Hepatocyte (in vitro differentiated cells): ENCODE data around the gene SLC6A7. TPM values are rescaled to one million over a fixed set of nuclear protein-coding genes. Genes with fewer than 3 reads are reported as not detected.
A peak's percentile ranks its signal among the peaks of the same experiment; 100 is the strongest.

Source experiments
- DNase-seq: peaks from one replicate; pipeline ENCODE4 v3.0.0-alpha.2; 2016; ENCODE audit warnings: low spot score
- H2AFZ ChIP-seq: fragments of 200-600 bp; sonication (generic); 2 replicates; pipeline ENCODE4 v1.6.0; 2016; ENCODE audit warnings: antibody characterized with exemption, mild to moderate bottlenecking
- H3K27ac ChIP-seq: fragments of 200-600 bp; sonication (generic); 2 replicates; pipeline ENCODE4 v1.5.1; 2016; ENCODE audit warnings: mild to moderate bottlenecking
- H3K27me3 ChIP-seq: fragments of 200-600 bp; sonication (generic); 2 replicates; pipeline ENCODE4 v1.6.1; 2016
- H3K36me3 ChIP-seq: fragments of 200-600 bp; sonication (generic); replicated peaks from 2 replicates; pipeline ENCODE4 v1.5.1; 2016; ENCODE audit warnings: low read depth; ENCODE audit not compliant: insufficient read depth
- H3K4me1 ChIP-seq: fragments of 200-600 bp; sonication (generic); 2 replicates; pipeline ENCODE4 v1.5.1; 2016; ENCODE audit warnings: mild to moderate bottlenecking, moderate library complexity; ENCODE audit not compliant: insufficient read depth
- H3K4me2 ChIP-seq: fragments of 200-600 bp; sonication (generic); 2 replicates; pipeline ENCODE4 v1.6.0; 2016
- H3K4me3 ChIP-seq: fragments of 200-600 bp; sonication (generic); 2 replicates; pipeline ENCODE4 v1.5.1; 2016; ENCODE audit warnings: mild to moderate bottlenecking
- H3K79me2 ChIP-seq: fragments of 200-600 bp; sonication (generic); 2 replicates; pipeline ENCODE4 v1.6.0; 2017; ENCODE audit warnings: mild to moderate bottlenecking
- H3K9me2 ChIP-seq: fragments of 200-600 bp; sonication (generic); replicated peaks from 2 replicates; pipeline ENCODE4 v1.6.0; 2017; ENCODE audit warnings: mild to moderate bottlenecking; ENCODE audit not compliant: insufficient read depth
- H3K9me3 ChIP-seq: fragments of 200-600 bp; sonication (generic); 2 replicates; pipeline ENCODE4 v1.5.1; 2016; ENCODE audit warnings: low read depth, mild to moderate bottlenecking
- H4K20me1 ChIP-seq: fragments of 200-600 bp; sonication (generic); 2 replicates; pipeline ENCODE4 v1.6.0; 2016; ENCODE audit warnings: mild to moderate bottlenecking; ENCODE audit not compliant: insufficient read depth, poor library complexity, severe bottlenecking
- EZH2 ChIP-seq: fragments of 200-600 bp; sonication (generic); IDR thresholded peaks from 2 replicates; pipeline ENCODE4 v1.6.1; 2016; ENCODE audit warnings: antibody characterized with exemption, mild to moderate bottlenecking, borderline replicate concordance
- EZH2phosphoT487 ChIP-seq: fragments of 200-600 bp; sonication (generic); IDR thresholded peaks from one replicate; pipeline ENCODE4 v1.6.1; 2018; ENCODE audit warnings: antibody characterized with exemption, mild to moderate bottlenecking, low read depth, moderate library complexity; ENCODE audit not compliant: unreplicated experiment, severe bottlenecking
- WGBS: methylation state at CpG from one replicate; pipeline ENCODE4 v1.1.6; 2016; ENCODE audit warnings: low lambda C conversion rate; ENCODE audit errors: missing lambda C conversion rate; 5-methylcytosine and 5-hydroxymethylcytosine counted together
- polyA plus RNA-seq: library from polyadenylated mRNA; unstranded; fragments of >200 nt; fragmentation: Nextera tagmentation; extraction: Ambion mirVana; gene quantifications from 2 replicates; pipeline ENCODE4 v1.2.1, GENCODE V29; 2016
- total RNA-seq: library from RNA; depleted of rRNA; stranded (reverse); fragments of >200 nt; gene quantifications from 2 replicates; pipeline ENCODE4 v1.2.3, GENCODE V29; 2014
- TF ChIP-seq, protein P1 (sequence below): fragments of 200-600 bp; sonication (generic); IDR thresholded peaks from 2 replicates; pipeline ENCODE4 v1.5.1; 2016; ENCODE audit warnings: antibody characterized with exemption, mild to moderate bottlenecking; ENCODE audit not compliant: poor library complexity

The SLC6A7 gene
- total and polyA plus RNA-seq, 2 experiments from 2014 or later: 0.39 to 1.1 TPM

DNA sequence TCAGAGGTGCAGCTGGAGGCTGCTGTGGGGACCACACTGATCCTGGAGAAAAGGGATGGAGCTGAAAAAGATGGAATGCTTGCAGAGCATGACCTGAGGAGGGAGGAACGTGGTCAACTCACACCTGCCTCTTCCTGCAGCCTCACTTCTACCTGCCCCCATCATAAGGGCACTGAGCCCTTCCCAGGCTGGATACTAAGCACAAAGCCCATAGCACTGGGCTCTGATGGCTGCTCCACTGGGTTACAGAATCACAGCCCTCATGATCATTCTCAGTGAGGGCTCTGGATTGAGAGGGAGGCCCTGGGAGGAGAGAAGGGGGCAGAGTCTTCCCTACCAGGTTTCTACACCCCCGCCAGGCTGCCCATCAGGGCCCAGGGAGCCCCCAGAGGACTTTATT is 5.9 kb upstream of the SLC6A7 start:
- TF ChIP-seq, protein P1, sequence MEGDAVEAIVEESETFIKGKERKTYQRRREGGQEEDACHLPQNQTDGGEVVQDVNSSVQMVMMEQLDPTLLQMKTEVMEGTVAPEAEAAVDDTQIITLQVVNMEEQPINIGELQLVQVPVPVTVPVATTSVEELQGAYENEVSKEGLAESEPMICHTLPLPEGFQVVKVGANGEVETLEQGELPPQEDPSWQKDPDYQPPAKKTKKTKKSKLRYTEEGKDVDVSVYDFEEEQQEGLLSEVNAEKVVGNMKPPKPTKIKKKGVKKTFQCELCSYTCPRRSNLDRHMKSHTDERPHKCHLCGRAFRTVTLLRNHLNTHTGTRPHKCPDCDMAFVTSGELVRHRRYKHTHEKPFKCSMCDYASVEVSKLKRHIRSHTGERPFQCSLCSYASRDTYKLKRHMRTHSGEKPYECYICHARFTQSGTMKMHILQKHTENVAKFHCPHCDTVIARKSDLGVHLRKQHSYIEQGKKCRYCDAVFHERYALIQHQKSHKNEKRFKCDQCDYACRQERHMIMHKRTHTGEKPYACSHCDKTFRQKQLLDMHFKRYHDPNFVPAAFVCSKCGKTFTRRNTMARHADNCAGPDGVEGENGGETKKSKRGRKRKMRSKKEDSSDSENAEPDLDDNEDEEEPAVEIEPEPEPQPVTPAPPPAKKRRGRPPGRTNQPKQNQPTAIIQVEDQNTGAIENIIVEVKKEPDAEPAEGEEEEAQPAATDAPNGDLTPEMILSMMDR: no peak
- TF ChIP-seq EZH2phosphoT487 (no peak), EZH2 (no peak)
- DNase-seq: no peak
- Histone ChIP-seq H3K4me1 (peaks cover 41% of the 10 kb centered on the region), H4K20me1 (no peaks in the 10 kb centered on the region), H3K36me3 (no peaks in the 10 kb centered on the region), H3K27me3 (peaks cover 7% of the 10 kb centered on the region), H3K27ac (peak overlapping the region; percentile 75), H3K4me3 (no peak overlapping the region), H3K79me2 (peaks cover 4% of the 10 kb centered on the region), H3K4me2 (no peak overlapping the region), H2AFZ (no peak overlapping the region), H3K9me2 (no peaks in the 10 kb centered on the region), H3K9me3 (no peaks in the 10 kb centered on the region)
- 71% methylated on average over 2 of the region's 2 CpGs for WGBS

DNA sequence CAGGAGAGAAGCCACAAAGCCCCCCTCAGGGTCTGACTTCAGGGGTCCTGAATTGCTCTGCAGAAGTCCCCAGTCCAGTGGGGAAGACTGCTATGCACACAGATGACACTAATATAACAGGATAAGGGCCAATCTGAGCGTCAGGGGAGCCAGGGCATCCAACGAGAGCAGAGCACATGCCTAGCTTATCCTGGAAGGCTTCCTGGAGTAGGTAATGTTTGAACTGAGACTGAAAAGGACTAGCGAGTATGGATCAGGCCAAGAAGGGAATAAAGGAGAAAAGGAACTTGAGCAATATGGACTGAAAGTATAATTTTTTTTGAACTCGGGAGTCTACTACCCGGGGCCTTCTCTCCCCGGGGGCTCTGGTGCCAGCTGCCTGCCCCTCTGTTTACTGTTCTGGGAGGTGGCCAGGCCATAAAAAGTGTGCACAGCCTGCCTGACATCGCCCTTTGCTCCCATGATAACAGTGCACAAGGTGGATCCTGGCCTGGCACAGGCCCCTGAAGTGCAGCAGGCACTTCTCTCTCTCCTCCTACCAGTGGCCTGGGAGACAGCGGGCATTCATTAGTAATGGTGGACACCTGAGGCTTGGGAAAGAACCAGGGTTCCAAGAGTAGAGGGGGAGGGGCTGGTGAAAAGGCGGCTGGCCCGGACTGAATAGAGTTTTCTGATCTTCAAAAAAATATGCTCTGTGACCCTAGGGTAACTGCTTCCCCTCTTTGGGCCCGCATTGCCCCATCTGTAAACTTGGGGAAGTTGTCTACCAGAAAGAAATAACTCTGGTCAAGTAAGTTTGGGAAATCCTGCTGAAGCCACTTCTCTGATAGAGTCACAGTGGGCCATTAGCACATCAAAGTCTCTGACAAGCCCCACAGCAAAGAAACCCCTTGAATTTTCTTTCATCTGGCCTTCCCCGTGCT is 4.6 kb upstream of the SLC6A7 start:
- Histone ChIP-seq H3K9me2 (no peaks in the 10 kb centered on the region), H3K79me2 (no peaks in the 10 kb centered on the region), H3K9me3 (no peaks in the 10 kb centered on the region), H3K27ac (peak overlapping the region; percentile 75), H2AFZ (no peak overlapping the region), H4K20me1 (no peaks in the 10 kb centered on the region), H3K4me1 (peaks cover 44% of the 10 kb centered on the region), H3K36me3 (no peaks in the 10 kb centered on the region), H3K27me3 (peaks cover 20% of the 10 kb centered on the region), H3K4me3 (no peak overlapping the region), H3K4me2 (no peak overlapping the region)
- TF ChIP-seq EZH2phosphoT487 (no peak), EZH2 (no peak)
- 66% methylated on average over 12 of the region's 12 CpGs for WGBS
- DNase-seq: peak; percentile 68

DNA sequence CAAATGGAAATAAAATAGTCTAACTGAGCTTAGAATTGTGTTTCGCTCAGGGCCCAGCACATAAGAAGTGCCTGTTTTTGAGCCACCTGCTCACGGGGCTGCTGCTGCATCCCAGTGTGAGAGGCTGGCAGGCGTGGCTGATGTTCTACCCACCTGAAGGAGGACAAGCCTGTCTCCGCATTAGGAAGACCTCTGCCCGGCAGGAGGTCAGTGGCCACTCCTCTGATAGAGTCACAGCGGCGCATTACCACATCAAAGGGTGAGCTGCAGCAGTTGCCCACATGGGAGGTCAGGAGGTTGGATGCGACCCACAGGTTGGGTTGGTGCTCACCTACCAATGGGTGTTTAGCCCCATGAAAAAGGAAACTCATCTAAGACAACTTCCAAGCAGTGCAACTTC is 3.7 kb upstream of the SLC6A7 start:
- H3K79me2 ChIP-seq: no peaks in the 10 kb centered on the region
- H3K4me1 ChIP-seq: peaks cover 40% of the 10 kb centered on the region
- H3K36me3 ChIP-seq: no peaks in the 10 kb centered on the region
- H3K27ac ChIP-seq: peak overlapping the region; percentile 70
- no peak overlapping the region for H3K4me3 ChIP-seq
- no peak for TF ChIP-seq EZH2
- DNase-seq: no peak
- peaks cover 29% of the 10 kb centered on the region for H3K27me3 ChIP-seq
- 84% methylated on average over 8 of the region's 8 CpGs for WGBS
- no peak overlapping the region for H2AFZ ChIP-seq
- no peak overlapping the region for H3K4me2 ChIP-seq
- no peaks in the 10 kb centered on the region for H3K9me2 ChIP-seq
- H3K9me3 ChIP-seq: no peaks in the 10 kb centered on the region
- no peaks in the 10 kb centered on the region for H4K20me1 ChIP-seq

DNA sequence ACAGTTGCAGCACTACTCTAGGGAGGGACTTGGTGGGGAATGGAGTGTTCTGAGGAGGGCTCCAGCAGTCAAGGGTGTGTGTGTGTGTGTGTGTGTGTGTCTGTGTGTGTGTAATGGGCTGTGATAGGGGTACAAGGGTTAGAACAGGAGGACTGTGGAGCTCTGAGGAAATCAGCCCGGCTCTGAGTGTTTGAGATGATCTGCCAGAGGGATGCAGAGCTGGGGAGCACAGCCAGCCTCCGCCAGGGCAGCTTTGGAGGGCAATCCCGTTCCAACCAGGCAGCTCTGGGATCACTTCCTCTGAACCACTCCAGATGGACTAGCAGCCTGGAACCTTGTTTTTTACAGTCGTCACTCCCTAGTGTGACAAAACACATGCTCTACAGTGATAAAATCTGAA is 3.0 kb upstream of the SLC6A7 start:
- DNase-seq: no peak
- no peaks in the 10 kb centered on the region for H4K20me1 ChIP-seq
- no peak for TF ChIP-seq EZH2
- TF ChIP-seq, protein P1: no peak
- TF ChIP-seq EZH2phosphoT487: no peak
- no peak overlapping the region for H3K4me3 ChIP-seq
- H2AFZ ChIP-seq: no peak overlapping the region
- WGBS: 75% methylated on average over 4 of the region's 4 CpGs
- H3K4me2 ChIP-seq: no peak overlapping the region
- H3K27ac ChIP-seq: peak overlapping the region; percentile 70
- no peaks in the 10 kb centered on the region for H3K79me2 ChIP-seq
- no peaks in the 10 kb centered on the region for H3K9me2 ChIP-seq
- H3K36me3 ChIP-seq: no peaks in the 10 kb centered on the region
- H3K9me3 ChIP-seq: no peaks in the 10 kb centered on the region
- peaks cover 40% of the 10 kb centered on the region for H3K4me1 ChIP-seq
- H3K27me3 ChIP-seq: peaks cover 32% of the 10 kb centered on the region
